ENCODE results near the gene ATP2B3. TPM values are rescaled to one million over a fixed set of nuclear protein-coding genes. Genes with fewer than 3 reads are reported as not detected.

Gene ATP2B3
- total RNA-seq, 6 donors from 2014 or later = 0.10 to 0.55 (median 0.33) TPM; not detected in 2

GRCh38 chrX:153486171-153486570 lies 31.3 kb upstream of the ATP2B3 start:
- no peaks in the 10 kb centered on the region for H3K27me3 ChIP-seq
- H3K4me1 ChIP-seq = peaks cover 10 to 29% (median 14%) of the 10 kb centered on the region in 4 donors
- no peaks in the 10 kb centered on the region for H3K9me3 ChIP-seq
- no peak overlapping the region for H3K4me3 ChIP-seq
- 84% methylated on average over 10 of the region's 10 CpGs; no CpG with 5 or more reads in 1 of the 2 donors for WGBS, 2 donors
- peak in 1 of 2 donors; percentile 41 for DNase-seq
- no peaks in the 10 kb centered on the region for H3K36me3 ChIP-seq
- ATAC-seq (ENCODE audit: low FRiP score in 2 of 2) = no peak
- H3K27ac ChIP-seq = peak overlapping the region in 1 of 4 donors; percentile 30
- no peak for TF ChIP-seq POLR2A (IDR thresholded peaks at IDR 0.05)
- no peak for TF ChIP-seq CTCF (IDR thresholded peaks at IDR 0.05)
- no peak for TF ChIP-seq POLR2AphosphoS5 (IDR thresholded peaks at IDR 0.05)
- TF ChIP-seq EP300 (IDR thresholded peaks at IDR 0.05) = no peak

GRCh38 chrX:153487590-153488071 lies 29.8 kb upstream of the ATP2B3 start:
- Histone ChIP-seq H3K36me3 (no peaks in the 10 kb centered on the region), H3K4me3 (no peak overlapping the region), H3K9me3 (no peaks in the 10 kb centered on the region), H3K27ac (peak overlapping the region; percentile 36 to 82 (median 60)), H3K27me3 (no peaks in the 10 kb centered on the region), H3K4me1 (peaks cover 15 to 43% (median 19%) of the 10 kb centered on the region in 4 donors)
- ATAC-seq (ENCODE audit: low FRiP score in 2 of 2) (no peak), DNase-seq (peak in 1 of 2 donors; percentile 39)
- TF ChIP-seq EP300 (IDR thresholded peaks at IDR 0.05) (no peak), POLR2AphosphoS5 (IDR thresholded peaks at IDR 0.05) (peak in 1 of 2 donors; percentile 14), POLR2A (IDR thresholded peaks at IDR 0.05) (no peak)
- WGBS, 2 donors = 62% methylated on average over 11 of the region's 11 CpGs; no CpG with 5 or more reads in 1 of the 2 donors

DNA sequence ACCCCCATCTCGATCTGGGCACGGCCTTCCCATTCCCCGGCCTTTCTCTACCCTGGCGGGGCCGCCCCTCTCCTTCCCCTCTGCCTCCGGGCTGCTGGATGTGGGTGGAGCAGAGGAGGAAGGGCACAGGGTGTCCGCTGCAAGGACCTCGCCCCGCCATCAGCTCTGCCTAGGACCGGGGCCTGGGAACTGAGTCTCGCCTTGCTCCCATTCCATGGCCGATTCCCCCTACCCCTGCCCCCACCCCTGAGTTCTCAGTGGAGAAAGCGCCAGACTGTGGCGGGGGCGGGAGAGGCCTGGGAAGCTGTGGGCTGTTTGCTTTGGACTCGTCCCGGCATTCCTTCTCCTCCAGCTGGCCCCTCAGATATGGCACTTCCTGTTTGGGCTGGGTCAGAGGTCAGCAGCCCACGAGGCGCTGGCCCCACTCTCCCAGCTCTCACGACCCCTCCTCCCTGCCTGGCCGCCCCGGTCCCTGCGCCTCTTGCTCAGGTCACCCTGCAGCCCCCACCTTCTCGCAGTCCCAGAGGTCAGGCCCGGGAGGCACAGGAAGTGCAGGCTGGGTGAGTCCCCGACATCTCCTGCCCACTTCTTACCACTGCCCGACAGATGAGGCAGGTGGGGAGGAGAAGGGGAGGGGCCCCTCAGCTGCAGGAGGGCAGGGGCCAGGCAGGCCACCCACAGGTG lies 29.1 kb upstream of the ATP2B3 start:
- 0 to 63% methylated on average over 1 to 27 of the region's 27 CpGs for WGBS, 2 donors
- Histone ChIP-seq H3K36me3 (no peaks in the 10 kb centered on the region), H3K27me3 (no peaks in the 10 kb centered on the region), H3K27ac (peak overlapping the region; percentile 36 to 82 (median 60)), H3K4me3 (no peak overlapping the region), H3K9me3 (no peaks in the 10 kb centered on the region), H3K4me1 (peaks cover 15 to 44% (median 19%) of the 10 kb centered on the region in 4 donors)
- ATAC-seq (ENCODE audit: low FRiP score in 2 of 2) (peak in 1 of 2 donors; percentile 61), DNase-seq (peak in 1 of 2 donors; percentile 67)
- TF ChIP-seq POLR2A (IDR thresholded peaks at IDR 0.05) (no peak), CTCF (IDR thresholded peaks at IDR 0.05) (no peak)

- no peaks in the 10 kb centered on the region for H3K27me3 ChIP-seq
- peaks cover 15 to 44% (median 20%) of the 10 kb centered on the region in 4 donors for H3K4me1 ChIP-seq
- TF ChIP-seq POLR2A (IDR thresholded peaks at IDR 0.05) = no peak
- TF ChIP-seq POLR2AphosphoS5 (IDR thresholded peaks at IDR 0.05) = no peak
- no peak for TF ChIP-seq EP300 (IDR thresholded peaks at IDR 0.05)
- H3K9me3 ChIP-seq = no peaks in the 10 kb centered on the region
- H3K36me3 ChIP-seq = no peaks in the 10 kb centered on the region
- no peak for ATAC-seq (ENCODE audit: low FRiP score in 2 of 2)
- no peak overlapping the region for H3K4me3 ChIP-seq
- 90% methylated on average over 19 of the region's 20 CpGs; no CpG with 5 or more reads in 1 of the 2 donors for WGBS, 2 donors
- H3K27ac ChIP-seq = peak overlapping the region in 2 of 4 donors; percentile 53 to 71
- peak in 1 of 2 donors; percentile 22 for DNase-seq
Observed at GRCh38 chrX:153490217-153490930, 27.1 kb upstream of the ATP2B3 start.

DNA sequence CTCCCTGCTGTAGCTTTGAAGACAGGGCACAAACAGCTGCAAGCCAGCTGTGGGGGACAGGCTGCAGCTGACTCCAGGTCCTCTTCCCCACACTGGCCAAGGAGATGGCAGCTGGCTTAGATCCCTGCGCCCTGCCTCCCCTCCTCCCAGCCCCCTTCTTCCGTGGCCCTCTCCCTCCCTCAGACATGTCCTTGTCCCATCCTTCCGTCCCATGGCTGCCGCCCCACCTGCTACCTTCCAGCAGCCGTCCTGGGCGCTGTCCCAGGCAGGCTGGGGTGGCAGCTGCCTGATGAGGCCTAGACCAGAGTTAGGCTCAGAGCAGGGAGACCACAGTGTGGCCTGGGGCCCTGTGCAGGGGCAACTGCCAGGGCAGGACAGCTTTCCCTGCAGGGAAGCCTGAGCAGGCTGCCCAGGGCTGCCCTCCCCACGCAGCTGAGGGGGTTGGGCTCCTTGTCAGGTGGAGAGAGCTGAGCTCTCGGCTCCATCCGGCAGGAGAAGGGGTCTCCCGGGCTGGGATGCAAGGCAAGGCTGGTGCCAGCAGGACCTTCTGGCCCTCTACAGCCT lies 26.0 kb upstream of the ATP2B3 start:
- peaks cover 15 to 44% (median 20%) of the 10 kb centered on the region in 4 donors for H3K4me1 ChIP-seq
- WGBS, 2 donors = 65% methylated on average over 6 of the region's 10 CpGs; no CpG with 5 or more reads in 1 of the 2 donors
- peak overlapping the region in 2 of 4 donors; percentile 53 to 71 for H3K27ac ChIP-seq
- no peak for ATAC-seq (ENCODE audit: low FRiP score in 2 of 2)
- no peak overlapping the region for H3K4me3 ChIP-seq
- no peaks in the 10 kb centered on the region for H3K36me3 ChIP-seq
- H3K27me3 ChIP-seq = no peaks in the 10 kb centered on the region
- DNase-seq = peak in 1 of 2 donors; percentile 24
- TF ChIP-seq CTCF (IDR thresholded peaks at IDR 0.05) = no peak
- TF ChIP-seq EP300 (IDR thresholded peaks at IDR 0.05) = no peak
- TF ChIP-seq POLR2A (IDR thresholded peaks at IDR 0.05) = no peak
- TF ChIP-seq POLR2AphosphoS5 (IDR thresholded peaks at IDR 0.05) = no peak
- H3K9me3 ChIP-seq = no peaks in the 10 kb centered on the region

Measured in upper lobe of left lung (tissue), 6 donors.